ENCODE measurements around the gene DCAF4.

DNA sequence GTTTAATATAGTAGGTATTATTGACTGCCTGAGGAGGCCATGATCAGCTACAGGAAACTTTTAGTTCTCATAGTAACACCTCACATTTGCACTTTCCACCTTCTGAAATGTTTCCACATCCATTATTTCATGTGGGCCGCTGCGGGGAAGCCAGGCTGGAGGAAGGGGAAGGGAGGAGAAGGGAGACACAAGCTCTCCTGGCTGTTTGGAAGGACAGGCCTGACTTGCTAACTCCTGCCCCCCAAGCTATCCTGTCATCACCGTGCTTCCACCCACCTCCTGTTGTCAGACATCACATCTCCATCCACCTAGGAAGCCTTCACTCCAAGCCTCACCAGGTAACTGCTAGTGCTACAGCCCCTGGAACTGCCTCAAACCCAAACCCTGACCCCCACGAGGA is 41.9 kb upstream of the DCAF4 start:
- TF ChIP-seq EP300 (IDR thresholded peaks at IDR 0.05) (no peak), POLR2AphosphoS5 (IDR thresholded peaks at IDR 0.05) (no peak)
- TF ChIP-seq, protein P1, sequence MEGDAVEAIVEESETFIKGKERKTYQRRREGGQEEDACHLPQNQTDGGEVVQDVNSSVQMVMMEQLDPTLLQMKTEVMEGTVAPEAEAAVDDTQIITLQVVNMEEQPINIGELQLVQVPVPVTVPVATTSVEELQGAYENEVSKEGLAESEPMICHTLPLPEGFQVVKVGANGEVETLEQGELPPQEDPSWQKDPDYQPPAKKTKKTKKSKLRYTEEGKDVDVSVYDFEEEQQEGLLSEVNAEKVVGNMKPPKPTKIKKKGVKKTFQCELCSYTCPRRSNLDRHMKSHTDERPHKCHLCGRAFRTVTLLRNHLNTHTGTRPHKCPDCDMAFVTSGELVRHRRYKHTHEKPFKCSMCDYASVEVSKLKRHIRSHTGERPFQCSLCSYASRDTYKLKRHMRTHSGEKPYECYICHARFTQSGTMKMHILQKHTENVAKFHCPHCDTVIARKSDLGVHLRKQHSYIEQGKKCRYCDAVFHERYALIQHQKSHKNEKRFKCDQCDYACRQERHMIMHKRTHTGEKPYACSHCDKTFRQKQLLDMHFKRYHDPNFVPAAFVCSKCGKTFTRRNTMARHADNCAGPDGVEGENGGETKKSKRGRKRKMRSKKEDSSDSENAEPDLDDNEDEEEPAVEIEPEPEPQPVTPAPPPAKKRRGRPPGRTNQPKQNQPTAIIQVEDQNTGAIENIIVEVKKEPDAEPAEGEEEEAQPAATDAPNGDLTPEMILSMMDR (IDR thresholded peaks at IDR 0.05): no peak

Measured in gastroesophageal sphincter (tissue), 3 donors.